Esophagus squamous epithelium (tissue), 4 donors: ENCODE data around the gene FUBP3.

Experiments
- CTCF ChIP-seq, 6 experiments: fragments of 450-650 bp in 4 of 6; fragments of 200-600 bp in 2 of 6; sonication (generic) in 2 of 6; IDR thresholded peaks; one replicate each; pipeline ENCODE4 v1.5.1; 2016 to 2019; ENCODE audit warnings: antibody characterized with exemption in 6 of 6, mild to moderate bottlenecking in 4 of 6, moderate library complexity in 4 of 6
- POLR2A ChIP-seq, 4 donors: fragments of 450-650 bp; IDR thresholded peaks; one replicate each; pipeline ENCODE4 v1.6.1; 2017; ENCODE audit warnings: antibody characterized with exemption in 4 of 4, mild to moderate bottlenecking in 4 of 4, moderate library complexity in 3 of 4

- no peak for TF ChIP-seq CTCF (IDR thresholded peaks at IDR 0.05)
- TF ChIP-seq POLR2A (IDR thresholded peaks at IDR 0.05): no peak
Measured at GRCh38 chr9:130661451-130662098, 82.2 kb downstream of the FUBP3 start.
